ENCODE measurements around the gene TEKT3. TPM values are rescaled to one million over a fixed set of nuclear protein-coding genes. Genes with fewer than 3 reads are reported as not detected.

The TEKT3 gene
- total RNA-seq, 2 experiments from 2014 or later, result not detected

GRCh38 chr17:15281909-15282308 lies 59.5 kb downstream of the TEKT3 start:
- POLR2A ChIA-PET, result no interaction called here
- intact Hi-C loops (cut with micrococcal nuclease; ENCODE audit: unreplicated experiment), result no loop called here

DNA sequence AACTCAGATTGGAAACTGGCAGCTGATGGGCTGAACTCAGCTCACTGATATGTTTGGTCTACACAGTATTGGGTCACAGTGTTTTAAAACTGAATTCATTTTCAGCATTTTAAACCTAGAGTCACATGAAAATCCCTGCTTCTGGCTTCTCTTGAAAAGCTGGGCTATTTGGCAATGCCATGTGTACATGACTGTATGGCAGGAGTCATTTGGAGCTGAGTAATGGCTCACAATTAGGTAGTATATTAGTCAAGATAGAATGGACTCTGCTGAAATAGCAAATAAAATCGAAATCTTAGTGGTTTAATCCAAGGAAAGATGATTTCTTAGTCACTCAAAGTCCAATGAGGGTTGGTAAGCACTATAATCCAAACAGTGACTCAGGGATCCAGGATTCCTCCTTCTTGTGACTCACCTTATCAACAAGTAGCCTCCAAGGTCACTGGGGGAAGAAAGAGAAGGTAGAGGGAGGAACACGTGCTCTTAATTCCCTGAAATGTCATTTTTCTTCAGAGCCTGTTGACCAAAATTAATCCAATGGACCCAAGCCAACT lies 62.4 kb downstream of the TEKT3 start:
- Histone ChIP-seq H3K79me2 (ENCODE audit: insufficient read depth, low read depth, low read length) (no peaks in the 10 kb centered on the region), H3K9me2 (ENCODE audit: insufficient read depth, low read length) (no peaks in the 10 kb centered on the region), H3K27ac (ENCODE audit: low read depth, low read length, poor library complexity, severe bottlenecking) (no peak overlapping the region), H3K4me3 (ENCODE audit: low read depth, low read length, poor library complexity, severe bottlenecking) (no peak overlapping the region), H2AFZ (ENCODE audit: low read length) (no peak overlapping the region), H3K4me2 (ENCODE audit: low read length) (no peak overlapping the region), H4K20me1 (ENCODE audit: insufficient read depth, low read length) (no peaks in the 10 kb centered on the region; the same call in 1 of the 2 replicates), H3K36me3 (ENCODE audit: insufficient read depth, low read length) (no peaks in the 10 kb centered on the region), H3K9me3 (ENCODE audit: low read length) (no peaks in the 10 kb centered on the region), H3K4me1 (ENCODE audit: insufficient read depth, low read length, poor library complexity, severe bottlenecking) (no peaks in the 10 kb centered on the region)
- no TSS peak for BruUV-seq (replicated peaks)
- TF ChIP-seq EZH2phosphoT487 (IDR thresholded peaks at IDR 0.05; ENCODE audit: borderline replicate concordance, low read depth, low read length), result no peak
- TF ChIP-seq, protein P1, sequence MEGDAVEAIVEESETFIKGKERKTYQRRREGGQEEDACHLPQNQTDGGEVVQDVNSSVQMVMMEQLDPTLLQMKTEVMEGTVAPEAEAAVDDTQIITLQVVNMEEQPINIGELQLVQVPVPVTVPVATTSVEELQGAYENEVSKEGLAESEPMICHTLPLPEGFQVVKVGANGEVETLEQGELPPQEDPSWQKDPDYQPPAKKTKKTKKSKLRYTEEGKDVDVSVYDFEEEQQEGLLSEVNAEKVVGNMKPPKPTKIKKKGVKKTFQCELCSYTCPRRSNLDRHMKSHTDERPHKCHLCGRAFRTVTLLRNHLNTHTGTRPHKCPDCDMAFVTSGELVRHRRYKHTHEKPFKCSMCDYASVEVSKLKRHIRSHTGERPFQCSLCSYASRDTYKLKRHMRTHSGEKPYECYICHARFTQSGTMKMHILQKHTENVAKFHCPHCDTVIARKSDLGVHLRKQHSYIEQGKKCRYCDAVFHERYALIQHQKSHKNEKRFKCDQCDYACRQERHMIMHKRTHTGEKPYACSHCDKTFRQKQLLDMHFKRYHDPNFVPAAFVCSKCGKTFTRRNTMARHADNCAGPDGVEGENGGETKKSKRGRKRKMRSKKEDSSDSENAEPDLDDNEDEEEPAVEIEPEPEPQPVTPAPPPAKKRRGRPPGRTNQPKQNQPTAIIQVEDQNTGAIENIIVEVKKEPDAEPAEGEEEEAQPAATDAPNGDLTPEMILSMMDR (conservative IDR thresholded peaks at IDR 0.05; ENCODE audit: low read length), result no peak
- ChIA-PET POLR2A (no interaction called here), CTCF (ENCODE audit: unreplicated experiment) (no interaction called here)
- intact Hi-C loops (cut with micrococcal nuclease; ENCODE audit: unreplicated experiment), result no loop called here
- no peak for DNase-seq (ENCODE audit: low spot score)

More at GRCh38 chr17:15281909-15282308, 59.5 kb downstream of the TEKT3 start:
- Histone ChIP-seq H3K79me2 (ENCODE audit: insufficient read depth, low read depth, low read length) (no peaks in the 10 kb centered on the region), H3K4me3 (ENCODE audit: low read depth, low read length, poor library complexity, severe bottlenecking) (no peak overlapping the region), H3K4me1 (ENCODE audit: insufficient read depth, low read length, poor library complexity, severe bottlenecking) (no peaks in the 10 kb centered on the region), H2AFZ (ENCODE audit: low read length) (no peak overlapping the region), H3K4me2 (ENCODE audit: low read length) (no peak overlapping the region), H3K9me3 (ENCODE audit: low read length) (no peaks in the 10 kb centered on the region), H3K9me2 (ENCODE audit: insufficient read depth, low read length) (no peaks in the 10 kb centered on the region), H4K20me1 (ENCODE audit: insufficient read depth, low read length) (no peaks in the 10 kb centered on the region; the same call in 1 of the 2 replicates), H3K36me3 (ENCODE audit: insufficient read depth, low read length) (no peaks in the 10 kb centered on the region), H3K27ac (ENCODE audit: low read depth, low read length, poor library complexity, severe bottlenecking) (no peak overlapping the region)
- CTCF ChIA-PET (ENCODE audit: unreplicated experiment), result no interaction called here
- no peak for DNase-seq (ENCODE audit: low spot score)
- TF ChIP-seq EZH2phosphoT487 (IDR thresholded peaks at IDR 0.05; ENCODE audit: borderline replicate concordance, low read depth, low read length), result no peak
- TF ChIP-seq, protein P1 (conservative IDR thresholded peaks at IDR 0.05; ENCODE audit: low read length), result no peak
- BruUV-seq (replicated peaks), result no TSS peak

GRCh38 chr17:15278380-15278779 lies 63.0 kb downstream of the TEKT3 start:
- no peak for DNase-seq (ENCODE audit: low spot score)
- BruUV-seq (replicated peaks), result no TSS peak
- H3K27ac ChIP-seq (ENCODE audit: low read depth, low read length, poor library complexity, severe bottlenecking), result no peak overlapping the region
- TF ChIP-seq, protein P1 (conservative IDR thresholded peaks at IDR 0.05; ENCODE audit: low read length), result no peak
- TF ChIP-seq EZH2phosphoT487 (IDR thresholded peaks at IDR 0.05; ENCODE audit: borderline replicate concordance, low read depth, low read length), result no peak
- no peaks in the 10 kb centered on the region for H3K4me1 ChIP-seq (ENCODE audit: insufficient read depth, low read length, poor library complexity, severe bottlenecking)
- CTCF ChIA-PET (ENCODE audit: unreplicated experiment), result no interaction called here
- POLR2A ChIA-PET, result no interaction called here
- no peak overlapping the region for H3K4me3 ChIP-seq (ENCODE audit: low read depth, low read length, poor library complexity, severe bottlenecking)
- no peaks in the 10 kb centered on the region for H3K36me3 ChIP-seq (ENCODE audit: insufficient read depth, low read length)
- intact Hi-C loops (cut with micrococcal nuclease; ENCODE audit: unreplicated experiment), result no loop called here
- no peaks in the 10 kb centered on the region; the same call in 1 of the 2 replicates for H4K20me1 ChIP-seq (ENCODE audit: insufficient read depth, low read length)
- H3K79me2 ChIP-seq (ENCODE audit: insufficient read depth, low read depth, low read length), result no peaks in the 10 kb centered on the region
- H2AFZ ChIP-seq (ENCODE audit: low read length), result no peak overlapping the region
- no peak overlapping the region for H3K4me2 ChIP-seq (ENCODE audit: low read length)
- no peaks in the 10 kb centered on the region for H3K9me3 ChIP-seq (ENCODE audit: low read length)
- no peaks in the 10 kb centered on the region for H3K9me2 ChIP-seq (ENCODE audit: insufficient read depth, low read length)
